MCF 10A (cell line): ENCODE data around the gene POLR3GL. TPM values are rescaled to one million over a fixed set of nuclear protein-coding genes. Genes with fewer than 3 reads are reported as not detected.

Experiments
- BruUV-seq: library from RNA; stranded (reverse); fragments of 400-500 nt; replicated peaks from 2 replicates; lab custom pipeline; 2021; lab: Mats Ljungman, UMichigan
- CTCF ChIA-PET: fragments of 300-600 bp; sonication (Branson Sonifier 250); formaldehyde crosslinking; extraction: SDS; loops from one replicate; lab custom pipeline; 2021; ENCODE audit warnings: antibody characterized with exemption, inconsistent platforms; lab: Yijun Ruan, JAX
- POLR2A ChIA-PET: fragments of 300-600, 350-650 bp; sonication (Branson Sonifier 250); formaldehyde crosslinking; extraction: SDS; loops from one replicate; lab custom pipeline; 2020; ENCODE audit warnings: antibody characterized with exemption, inconsistent platforms; lab: Yijun Ruan, JAX
- DNase-seq: peaks from one replicate; pipeline ENCODE4 v3.0.0-alpha.2; 2018; ENCODE audit not compliant: unreplicated experiment
- H3K27ac Mint-ChIP-seq: one replicate; pipeline ENCODE4 v1.8.0; 2022; ENCODE audit warnings: mild to moderate bottlenecking, low read depth, mixed read lengths; ENCODE audit not compliant: unreplicated experiment
- H3K27me3 Mint-ChIP-seq: one replicate; pipeline ENCODE4 v1.8.0; 2022; ENCODE audit warnings: mixed read lengths; ENCODE audit not compliant: insufficient read depth, unreplicated experiment
- H3K36me3 Mint-ChIP-seq: one replicate; pipeline ENCODE4 v1.8.0; 2022; ENCODE audit warnings: mild to moderate bottlenecking, moderate library complexity, mixed read lengths; ENCODE audit not compliant: insufficient read depth, unreplicated experiment
- H3K4me1 Mint-ChIP-seq: one replicate; pipeline ENCODE4 v1.8.0; 2022; ENCODE audit warnings: mixed read lengths; ENCODE audit not compliant: insufficient read depth, unreplicated experiment
- H3K4me3 Mint-ChIP-seq: one replicate; pipeline ENCODE4 v1.8.0; 2022; ENCODE audit warnings: mild to moderate bottlenecking, moderate library complexity, mixed read lengths; ENCODE audit not compliant: unreplicated experiment
- H3K9me3 Mint-ChIP-seq: one replicate; pipeline ENCODE4 v1.8.0; 2022; ENCODE audit warnings: mixed read lengths; ENCODE audit not compliant: unreplicated experiment
- intact Hi-C: fragments of 100-400 bp; cut with micrococcal nuclease; formaldehyde crosslinking; loops from 2 replicates; pipeline ENCODE4 v1.14.1; 2022
- total RNA-seq: library from RNA; stranded (reverse); gene quantifications from 2 replicates; pipeline ENCODE4 v1.2.3, GENCODE V29; 2022
- TF ChIP-seq, protein P1 (sequence below): fragments of 200-600 bp; IDR thresholded peaks from one replicate; pipeline ENCODE4 v1.8.0; 2022; ENCODE audit warnings: antibody characterized with exemption, mild to moderate bottlenecking; ENCODE audit not compliant: unreplicated experiment

The POLR3GL gene
- total RNA-seq, 1 experiment from 2014 or later = 17.6 TPM

DNA sequence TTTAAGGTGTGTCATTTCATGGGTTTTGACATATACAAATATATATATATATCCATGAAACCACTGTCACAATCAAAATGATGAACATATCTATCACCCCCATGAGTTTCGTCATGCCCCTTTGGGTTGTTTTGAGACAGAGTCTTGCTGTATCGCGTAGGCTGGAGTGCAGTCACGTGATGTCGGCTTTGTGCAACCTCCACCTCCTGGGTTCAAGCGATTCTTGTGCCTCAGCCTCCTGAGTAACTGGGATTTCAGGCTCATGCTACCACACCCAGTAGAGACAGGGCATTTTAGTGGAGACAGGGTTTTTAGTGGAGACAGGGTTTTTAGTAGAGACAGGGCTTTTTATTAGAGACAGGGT, 49.1 kb downstream of the POLR3GL start:
- Mint-ChIP-seq H3K27ac (no peak overlapping the region), H3K4me1 (peaks cover 9% of the 10 kb centered on the region), H3K4me3 (no peak overlapping the region), H3K27me3 (peaks cover 4% of the 10 kb centered on the region), H3K9me3 (no peaks in the 10 kb centered on the region), H3K36me3 (no peaks in the 10 kb centered on the region)
- BruUV-seq = no TSS peak
- TF ChIP-seq, protein P1, sequence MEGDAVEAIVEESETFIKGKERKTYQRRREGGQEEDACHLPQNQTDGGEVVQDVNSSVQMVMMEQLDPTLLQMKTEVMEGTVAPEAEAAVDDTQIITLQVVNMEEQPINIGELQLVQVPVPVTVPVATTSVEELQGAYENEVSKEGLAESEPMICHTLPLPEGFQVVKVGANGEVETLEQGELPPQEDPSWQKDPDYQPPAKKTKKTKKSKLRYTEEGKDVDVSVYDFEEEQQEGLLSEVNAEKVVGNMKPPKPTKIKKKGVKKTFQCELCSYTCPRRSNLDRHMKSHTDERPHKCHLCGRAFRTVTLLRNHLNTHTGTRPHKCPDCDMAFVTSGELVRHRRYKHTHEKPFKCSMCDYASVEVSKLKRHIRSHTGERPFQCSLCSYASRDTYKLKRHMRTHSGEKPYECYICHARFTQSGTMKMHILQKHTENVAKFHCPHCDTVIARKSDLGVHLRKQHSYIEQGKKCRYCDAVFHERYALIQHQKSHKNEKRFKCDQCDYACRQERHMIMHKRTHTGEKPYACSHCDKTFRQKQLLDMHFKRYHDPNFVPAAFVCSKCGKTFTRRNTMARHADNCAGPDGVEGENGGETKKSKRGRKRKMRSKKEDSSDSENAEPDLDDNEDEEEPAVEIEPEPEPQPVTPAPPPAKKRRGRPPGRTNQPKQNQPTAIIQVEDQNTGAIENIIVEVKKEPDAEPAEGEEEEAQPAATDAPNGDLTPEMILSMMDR = no peak
- DNase-seq = no peak
- ChIA-PET POLR2A (interaction anchor here (1.1 to 28.8 kb wide), 4 partner anchors 27 to 155 kb away, joined by 3 to 1309 read pairs (median 8); partner anchors contain the start of genes PIAS3 and TXNIP), CTCF (interaction anchor here (0.6 to 23.4 kb wide), 13 partner anchors 9 to 293 kb away, joined by 3 to 773 read pairs (median 4); partner anchors contain the start of genes NUDT17, RBM8A and TXNIP)
- intact Hi-C loops = loop anchor here (1.0 to 5.0 kb wide), 4 partner anchors 36 to 169 kb away; partner anchors contain the start of gene PIAS3

GRCh38 chr1:146016891-146017290, 52.4 kb downstream of the POLR3GL start:
- CTCF ChIA-PET = interaction anchor here (0.6 to 23.4 kb wide), 12 partner anchors 9 to 172 kb away, joined by 3 to 773 read pairs (median 6); partner anchors contain the start of genes ITGA10, NUDT17 and TXNIP

DNA sequence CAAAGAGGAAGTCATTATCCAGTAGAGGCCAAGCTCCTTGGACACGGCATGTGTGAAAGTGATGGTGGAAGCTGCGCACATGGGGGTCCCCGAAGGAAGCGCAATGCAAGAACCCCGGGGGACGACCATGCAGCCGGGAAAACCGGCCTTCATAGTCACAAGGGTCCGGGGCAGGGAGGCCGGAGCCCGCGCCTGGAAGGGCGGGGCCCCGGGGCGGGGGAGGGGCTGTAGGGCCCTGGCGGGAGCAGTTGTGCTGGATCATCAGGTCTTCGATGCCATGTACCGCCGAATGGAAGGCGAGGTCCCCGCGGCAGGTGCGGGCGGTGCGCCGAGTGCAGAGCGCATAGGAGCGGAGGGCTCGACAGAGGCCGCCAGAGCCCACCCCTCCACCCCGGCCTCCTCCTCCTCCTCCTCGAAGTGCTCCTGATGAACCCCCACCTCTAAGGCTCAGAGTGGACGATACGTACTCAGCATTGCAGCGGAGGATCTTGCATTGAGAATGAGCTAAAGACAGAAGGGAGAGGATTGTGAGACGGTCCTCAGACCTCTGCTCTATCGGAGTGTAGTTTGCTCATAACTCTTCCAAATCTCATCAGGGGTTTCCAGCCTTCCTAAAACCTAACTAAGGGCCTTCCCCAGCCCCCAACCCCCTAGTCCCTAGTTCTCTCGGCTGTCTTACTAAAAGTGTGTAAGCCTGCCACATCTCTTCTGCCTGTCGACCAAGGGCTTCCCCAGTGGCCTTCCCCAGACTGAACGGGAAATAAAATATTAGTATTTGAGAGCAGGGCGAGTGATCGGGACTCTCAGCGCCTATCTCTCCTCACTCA, 55.0 kb downstream of the POLR3GL start:
- Mint-ChIP-seq H3K9me3 (no peaks in the 10 kb centered on the region), H3K27ac (no peak overlapping the region), H3K36me3 (no peaks in the 10 kb centered on the region), H3K27me3 (peaks cover 23% of the 10 kb centered on the region), H3K4me1 (peaks cover 5% of the 10 kb centered on the region), H3K4me3 (no peak overlapping the region)
- TF ChIP-seq, protein P1 = no peak
- ChIA-PET POLR2A (no interaction called here), CTCF (interaction anchor here (0.6 to 23.4 kb wide), 5 partner anchors 13 to 174 kb away, joined by 3 to 773 read pairs (median 24); partner anchors contain the start of genes NUDT17 and TXNIP)
- no peak for DNase-seq
- intact Hi-C loops = no loop called here
- no TSS peak for BruUV-seq

More at GRCh38 chr1:146016891-146017290, 52.4 kb downstream of the POLR3GL start:
- intact Hi-C loops = no loop called here
- no peaks in the 10 kb centered on the region for H3K9me3 Mint-ChIP-seq
- no peak overlapping the region for H3K4me3 Mint-ChIP-seq
- H3K4me1 Mint-ChIP-seq = peaks cover 14% of the 10 kb centered on the region
- H3K36me3 Mint-ChIP-seq = no peaks in the 10 kb centered on the region
- no TSS peak for BruUV-seq
- TF ChIP-seq, protein P1 = no peak
- no peak overlapping the region for H3K27ac Mint-ChIP-seq
- H3K27me3 Mint-ChIP-seq = peaks cover 23% of the 10 kb centered on the region
- POLR2A ChIA-PET = interaction anchor here (0.7 to 2.5 kb wide), 9 partner anchors 9 to 125 kb away, joined by 3 to 9 read pairs (median 3); partner anchors contain the start of genes ANKRD34A, POLR3GL and TXNIP
- no peak for DNase-seq
